Activated CD4-positive, alpha-beta T cell treated with anti-CD3 and anti-CD28 coated beads, Interleukin-2, amount 10 ng/mL, durations not matched to agents 24 days and 14 days (primary cell): ENCODE results near the gene MCM3AP. TPM values are rescaled to one million over a fixed set of nuclear protein-coding genes. Genes with fewer than 3 reads are reported as not detected.
A peak's percentile ranks its signal among the peaks of the same experiment; 100 is the strongest.

Source experiments
- DNase-seq: peaks from one replicate; pipeline ENCODE4 v3.0.0; 2022
- H3K27ac Mint-ChIP-seq: one replicate; pipeline ENCODE4 v1.8.0; 2022; ENCODE audit warnings: mild to moderate bottlenecking, mixed read lengths
- H3K27me3 Mint-ChIP-seq: one replicate; pipeline ENCODE4 v1.8.0; 2022; ENCODE audit warnings: mixed read lengths
- H3K36me3 Mint-ChIP-seq: one replicate; pipeline ENCODE4 v1.8.0; 2022; ENCODE audit warnings: low read depth, mild to moderate bottlenecking, mixed read lengths
- H3K4me1 Mint-ChIP-seq: one replicate; pipeline ENCODE4 v1.8.0; 2021; ENCODE audit warnings: mixed read lengths
- H3K4me3 Mint-ChIP-seq: one replicate; pipeline ENCODE4 v1.8.0; 2022; ENCODE audit warnings: mild to moderate bottlenecking, moderate library complexity, mixed read lengths
- H3K9me3 Mint-ChIP-seq: one replicate; pipeline ENCODE4 v1.8.0; 2021; ENCODE audit warnings: mixed read lengths
- intact Hi-C: fragments of 100-400 bp; cut with micrococcal nuclease; formaldehyde crosslinking; loops from one replicate; pipeline ENCODE4 v1.15.1; 2023
- total RNA-seq: library from RNA; stranded (reverse); gene quantifications from 2 replicates; pipeline ENCODE4 v1.2.3, GENCODE V29; 2022

MCM3AP gene
- total RNA-seq, 1 donor from 2014 or later = 138 TPM

GRCh38 chr21:46274797-46275390 lies 10.5 kb downstream of the MCM3AP start:
- intact Hi-C loops = no loop called here
- peaks cover 63% of the 10 kb centered on the region for H3K36me3 Mint-ChIP-seq

GRCh38 chr21:46273341-46273740 lies 12.1 kb downstream of the MCM3AP start:
- Mint-ChIP-seq H3K27me3 (no peaks in the 10 kb centered on the region), H3K27ac (no peak overlapping the region), H3K36me3 (peaks cover 59% of the 10 kb centered on the region), H3K4me3 (no peak overlapping the region), H3K9me3 (no peaks in the 10 kb centered on the region), H3K4me1 (no peaks in the 10 kb centered on the region)
- DNase-seq = no peak
- intact Hi-C loops = no loop called here

More at GRCh38 chr21:46274797-46275390, 10.5 kb downstream of the MCM3AP start:
- Mint-ChIP-seq H3K4me3 (no peak overlapping the region), H3K4me1 (no peaks in the 10 kb centered on the region), H3K27ac (no peak overlapping the region), H3K27me3 (no peaks in the 10 kb centered on the region), H3K9me3 (no peaks in the 10 kb centered on the region)
- no peak for DNase-seq

- H3K36me3 Mint-ChIP-seq = peaks cover 55% of the 10 kb centered on the region
- no peaks in the 10 kb centered on the region for H3K4me1 Mint-ChIP-seq
- intact Hi-C loops = no loop called here
Observed at GRCh38 chr21:46269466-46269865, 15.9 kb downstream of the MCM3AP start.

GRCh38 chr21:46268371-46268770 lies 17.0 kb downstream of the MCM3AP start:
- no peaks in the 10 kb centered on the region for H3K27me3 Mint-ChIP-seq
- H3K4me1 Mint-ChIP-seq = no peaks in the 10 kb centered on the region
- intact Hi-C loops = no loop called here
- H3K36me3 Mint-ChIP-seq = peaks cover 51% of the 10 kb centered on the region
- H3K27ac Mint-ChIP-seq = peak overlapping the region; percentile 25
- no peak overlapping the region for H3K4me3 Mint-ChIP-seq
- no peak for DNase-seq
- H3K9me3 Mint-ChIP-seq = no peaks in the 10 kb centered on the region

More at GRCh38 chr21:46269466-46269865, 15.9 kb downstream of the MCM3AP start:
- no peak for DNase-seq
- H3K4me3 Mint-ChIP-seq = no peak overlapping the region
- no peaks in the 10 kb centered on the region for H3K27me3 Mint-ChIP-seq
- no peaks in the 10 kb centered on the region for H3K9me3 Mint-ChIP-seq
- no peak overlapping the region for H3K27ac Mint-ChIP-seq

- intact Hi-C loops = no loop called here
- Mint-ChIP-seq H3K4me1 (no peaks in the 10 kb centered on the region), H3K9me3 (no peaks in the 10 kb centered on the region), H3K27me3 (no peaks in the 10 kb centered on the region), H3K36me3 (peaks cover 49% of the 10 kb centered on the region), H3K4me3 (no peak overlapping the region), H3K27ac (no peak overlapping the region)
- DNase-seq = no peak
Observed at GRCh38 chr21:46266946-46267345, 18.5 kb downstream of the MCM3AP start.

GRCh38 chr21:46265736-46266525 lies 19.5 kb downstream of the MCM3AP start:
- H3K4me3 Mint-ChIP-seq = no peak overlapping the region
- H3K27me3 Mint-ChIP-seq = no peaks in the 10 kb centered on the region
- no peak overlapping the region for H3K27ac Mint-ChIP-seq
- H3K36me3 Mint-ChIP-seq = peaks cover 49% of the 10 kb centered on the region
- no peak for DNase-seq
- no peaks in the 10 kb centered on the region for H3K4me1 Mint-ChIP-seq
- intact Hi-C loops = no loop called here
- no peaks in the 10 kb centered on the region for H3K9me3 Mint-ChIP-seq

GRCh38 chr21:46264690-46265144 lies 20.7 kb downstream of the MCM3AP start:
- Mint-ChIP-seq H3K4me1 (no peaks in the 10 kb centered on the region), H3K27ac (no peak overlapping the region), H3K4me3 (no peak overlapping the region), H3K9me3 (no peaks in the 10 kb centered on the region), H3K36me3 (peaks cover 51% of the 10 kb centered on the region), H3K27me3 (no peaks in the 10 kb centered on the region)
- no peak for DNase-seq
- intact Hi-C loops = no loop called here

GRCh38 chr21:46264046-46264689 lies 21.2 kb downstream of the MCM3AP start:
- Mint-ChIP-seq H3K4me1 (no peaks in the 10 kb centered on the region), H3K27ac (no peak overlapping the region), H3K36me3 (peaks cover 47% of the 10 kb centered on the region), H3K9me3 (no peaks in the 10 kb centered on the region), H3K4me3 (no peak overlapping the region), H3K27me3 (no peaks in the 10 kb centered on the region)
- DNase-seq = no peak
- intact Hi-C loops = no loop called here

GRCh38 chr21:46256501-46256994 lies 28.9 kb downstream of the MCM3AP start:
- H3K4me1 Mint-ChIP-seq = peaks cover 17% of the 10 kb centered on the region
- intact Hi-C loops = no loop called here
- no peaks in the 10 kb centered on the region for H3K27me3 Mint-ChIP-seq
- no peak overlapping the region for H3K4me3 Mint-ChIP-seq
- DNase-seq = no peak
- H3K36me3 Mint-ChIP-seq = peaks cover 67% of the 10 kb centered on the region
- no peaks in the 10 kb centered on the region for H3K9me3 Mint-ChIP-seq
- H3K27ac Mint-ChIP-seq = no peak overlapping the region

GRCh38 chr21:46255758-46256337 lies 29.6 kb downstream of the MCM3AP start:
- peaks cover 65% of the 10 kb centered on the region for H3K36me3 Mint-ChIP-seq
- no peaks in the 10 kb centered on the region for H3K27me3 Mint-ChIP-seq
- H3K4me3 Mint-ChIP-seq = no peak overlapping the region
- H3K27ac Mint-ChIP-seq = no peak overlapping the region
- intact Hi-C loops = no loop called here
- no peaks in the 10 kb centered on the region for H3K9me3 Mint-ChIP-seq
- H3K4me1 Mint-ChIP-seq = peaks cover 20% of the 10 kb centered on the region
- DNase-seq = peak; percentile 49

GRCh38 chr21:46255166-46255565 lies 30.2 kb downstream of the MCM3AP start:
- Mint-ChIP-seq H3K4me3 (no peak overlapping the region), H3K4me1 (peaks cover 27% of the 10 kb centered on the region), H3K27ac (peak overlapping the region; percentile 11), H3K27me3 (no peaks in the 10 kb centered on the region), H3K9me3 (no peaks in the 10 kb centered on the region), H3K36me3 (peaks cover 67% of the 10 kb centered on the region)
- no peak for DNase-seq
- intact Hi-C loops = no loop called here

GRCh38 chr21:46254208-46254975 lies 31.0 kb downstream of the MCM3AP start:
- H3K4me3 Mint-ChIP-seq = peak overlapping the region; percentile 61
- peaks cover 74% of the 10 kb centered on the region for H3K36me3 Mint-ChIP-seq
- H3K27me3 Mint-ChIP-seq = no peaks in the 10 kb centered on the region
- intact Hi-C loops = loop anchor here (5.0 kb wide), 1 partner anchor 68 kb away; the partner anchor contains the start of genes C21orf58 and PCNT
- H3K9me3 Mint-ChIP-seq = no peaks in the 10 kb centered on the region
- DNase-seq = no peak
- peak overlapping the region; percentile 91 for H3K27ac Mint-ChIP-seq
- H3K4me1 Mint-ChIP-seq = peaks cover 29% of the 10 kb centered on the region

- peak overlapping the region; percentile 61 for H3K4me3 Mint-ChIP-seq
- H3K27ac Mint-ChIP-seq = peak overlapping the region; percentile 91
- H3K36me3 Mint-ChIP-seq = peaks cover 79% of the 10 kb centered on the region
- no peaks in the 10 kb centered on the region for H3K9me3 Mint-ChIP-seq
- peaks cover 29% of the 10 kb centered on the region for H3K4me1 Mint-ChIP-seq
- DNase-seq = peak; percentile 89
- no peaks in the 10 kb centered on the region for H3K27me3 Mint-ChIP-seq
- intact Hi-C loops = loop anchor here (1.0 to 5.0 kb wide), 3 partner anchors 25 to 69 kb away; partner anchors contain the start of genes C21orf58, LSS, PCNT and YBEY
Observed at GRCh38 chr21:46253610-46254124, 31.7 kb downstream of the MCM3AP start.
